ENCODE measurements around the gene SLC22A13. TPM values are rescaled to one million over a fixed set of nuclear protein-coding genes. Genes with fewer than 3 reads are reported as not detected.
"Not testable (repeated sequence)": the region's sequence is repeated elsewhere in the genome, so short reads cannot be mapped to it uniquely, and the experiment has no call there.

The SLC22A13 gene
- total RNA-seq, 4 donors from 2014 or later: under 0.01 to 0.70 TPM; not detected in 2

DNA sequence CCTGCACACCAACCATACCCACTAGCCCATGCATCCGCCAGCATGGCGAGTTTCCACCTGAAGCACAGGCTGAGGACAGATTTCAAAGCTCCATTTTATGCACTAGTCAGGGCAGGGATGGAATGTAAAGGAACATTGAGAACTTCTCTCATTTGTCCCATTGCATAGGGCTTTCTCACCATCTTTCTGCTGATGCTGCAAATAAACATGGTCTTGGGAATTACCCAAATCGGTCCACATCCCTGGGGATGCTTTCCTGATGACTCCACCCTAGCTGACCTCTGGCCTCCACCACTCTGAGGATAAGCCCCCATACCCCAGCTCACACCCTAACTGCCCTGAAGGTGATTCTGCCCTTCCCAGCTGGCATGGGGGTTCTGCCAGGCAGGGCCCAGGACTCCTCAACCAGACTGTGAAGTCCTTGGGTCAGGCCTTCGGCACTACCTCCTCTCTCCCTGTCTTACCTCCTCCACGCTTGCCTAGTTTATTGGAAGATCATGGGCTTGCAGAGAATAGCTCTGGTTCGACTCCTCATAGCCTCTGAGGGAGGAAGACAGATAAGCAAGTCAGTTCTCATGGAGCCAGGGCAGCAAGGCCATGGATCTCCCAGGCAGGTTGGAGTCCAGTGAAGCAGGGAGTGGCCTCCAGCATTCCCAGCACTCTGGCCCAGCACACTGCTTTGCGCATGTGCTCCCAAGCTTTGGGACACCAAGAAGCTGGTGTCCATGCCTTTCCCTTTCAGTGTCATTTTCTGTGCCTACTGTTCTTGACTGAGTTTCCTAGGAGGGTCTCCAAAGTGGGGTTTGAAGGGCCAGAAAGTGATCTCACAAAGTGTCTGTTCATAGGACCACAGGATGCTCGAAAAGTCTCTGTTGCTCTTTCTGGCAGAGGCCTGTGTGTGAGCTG is 53.4 kb downstream of the SLC22A13 start:
- no peaks in the 10 kb centered on the region for H3K9me3 ChIP-seq
- H3K4me3 ChIP-seq: no peak overlapping the region
- intact Hi-C loops (cut with DNase I; ENCODE audit: low total_unique reads): no loop called here
- no peaks in the 10 kb centered on the region for H3K27me3 ChIP-seq
- no peak for DNase-seq
- no peak overlapping the region for H3K27ac ChIP-seq
- no peaks in the 10 kb centered on the region for H3K4me1 ChIP-seq
- H3K36me3 ChIP-seq: no peaks in the 10 kb centered on the region
- no peak for TF ChIP-seq POLR2A (IDR thresholded peaks at IDR 0.05)
- TF ChIP-seq, protein P1, sequence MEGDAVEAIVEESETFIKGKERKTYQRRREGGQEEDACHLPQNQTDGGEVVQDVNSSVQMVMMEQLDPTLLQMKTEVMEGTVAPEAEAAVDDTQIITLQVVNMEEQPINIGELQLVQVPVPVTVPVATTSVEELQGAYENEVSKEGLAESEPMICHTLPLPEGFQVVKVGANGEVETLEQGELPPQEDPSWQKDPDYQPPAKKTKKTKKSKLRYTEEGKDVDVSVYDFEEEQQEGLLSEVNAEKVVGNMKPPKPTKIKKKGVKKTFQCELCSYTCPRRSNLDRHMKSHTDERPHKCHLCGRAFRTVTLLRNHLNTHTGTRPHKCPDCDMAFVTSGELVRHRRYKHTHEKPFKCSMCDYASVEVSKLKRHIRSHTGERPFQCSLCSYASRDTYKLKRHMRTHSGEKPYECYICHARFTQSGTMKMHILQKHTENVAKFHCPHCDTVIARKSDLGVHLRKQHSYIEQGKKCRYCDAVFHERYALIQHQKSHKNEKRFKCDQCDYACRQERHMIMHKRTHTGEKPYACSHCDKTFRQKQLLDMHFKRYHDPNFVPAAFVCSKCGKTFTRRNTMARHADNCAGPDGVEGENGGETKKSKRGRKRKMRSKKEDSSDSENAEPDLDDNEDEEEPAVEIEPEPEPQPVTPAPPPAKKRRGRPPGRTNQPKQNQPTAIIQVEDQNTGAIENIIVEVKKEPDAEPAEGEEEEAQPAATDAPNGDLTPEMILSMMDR (IDR thresholded peaks at IDR 0.05): no peak

DNA sequence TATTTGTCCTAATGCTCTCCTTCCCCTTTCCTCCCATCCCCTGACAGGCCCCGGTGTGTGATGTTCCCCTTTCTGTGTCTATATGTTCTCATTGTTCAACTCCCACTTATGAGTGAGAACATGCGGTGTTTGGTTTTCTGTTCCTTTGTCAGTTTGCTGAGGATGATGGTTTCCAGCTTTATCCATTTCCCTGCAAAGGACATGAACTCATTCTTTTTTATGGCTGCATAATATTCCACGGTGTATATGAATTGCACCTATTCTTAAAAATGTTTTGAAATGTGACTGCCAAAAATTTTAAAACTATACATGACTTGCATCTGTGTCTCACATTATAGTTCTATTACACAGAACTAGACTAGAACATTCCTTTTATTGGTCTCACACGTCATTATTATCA is 55.0 kb downstream of the SLC22A13 start:
- H3K4me1 ChIP-seq; H3K27me3 ChIP-seq; H3K9me3 ChIP-seq; DNase-seq; H3K36me3 ChIP-seq; H3K4me3 ChIP-seq; H3K27ac ChIP-seq; intact Hi-C loops (cut with DNase I; ENCODE audit: low total_unique reads): not testable (repeated sequence)

DNA sequence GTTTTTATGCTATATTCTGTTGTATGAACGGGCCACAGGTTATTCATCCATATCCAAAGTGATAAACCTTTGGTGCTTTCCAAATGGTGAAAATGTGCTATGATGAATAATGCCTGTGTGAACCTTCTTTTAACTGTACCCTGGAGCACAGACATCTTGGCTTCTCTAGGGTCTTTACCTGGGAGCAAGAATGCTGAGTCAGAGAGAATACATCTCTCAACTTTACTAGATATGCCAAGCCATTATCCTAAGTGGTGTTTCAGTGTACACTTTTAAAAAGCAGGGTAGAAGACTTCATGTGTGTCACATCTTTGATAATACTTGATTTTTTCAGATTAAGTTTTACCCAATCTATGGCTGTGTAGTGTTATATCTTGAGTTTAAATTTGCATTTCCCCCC is 57.4 kb downstream of the SLC22A13 start:
- H3K27me3 ChIP-seq: no peaks in the 10 kb centered on the region
- no peak for DNase-seq
- no peaks in the 10 kb centered on the region for H3K36me3 ChIP-seq
- intact Hi-C loops (cut with DNase I; ENCODE audit: low total_unique reads): no loop called here
- TF ChIP-seq, protein P1 (IDR thresholded peaks at IDR 0.05): no peak
- no peak for TF ChIP-seq POLR2A (IDR thresholded peaks at IDR 0.05)
- no peak overlapping the region for H3K27ac ChIP-seq
- H3K9me3 ChIP-seq: no peaks in the 10 kb centered on the region
- no peaks in the 10 kb centered on the region for H3K4me1 ChIP-seq
- H3K4me3 ChIP-seq: no peak overlapping the region

DNA sequence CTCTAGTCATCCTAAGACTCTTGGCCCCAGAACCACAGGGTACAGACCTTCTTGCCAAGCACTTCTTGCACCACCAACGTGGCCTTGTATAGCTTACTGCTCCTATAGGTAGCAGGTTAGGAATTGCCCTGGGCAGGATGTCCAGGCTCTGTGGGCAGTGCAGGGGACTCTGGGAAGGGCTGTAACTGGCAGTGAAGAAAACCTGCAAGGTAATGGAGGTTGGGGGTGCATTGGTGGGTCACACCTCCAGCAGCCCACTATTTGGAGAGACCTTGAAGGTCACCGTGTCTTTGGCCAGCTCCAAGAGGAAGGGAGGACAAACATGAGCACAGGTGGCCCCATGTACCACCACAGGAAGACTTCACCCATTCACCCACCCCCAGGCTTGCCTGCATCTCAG is 59.6 kb downstream of the SLC22A13 start:
- H3K27ac ChIP-seq: no peak overlapping the region
- no peaks in the 10 kb centered on the region for H3K36me3 ChIP-seq
- DNase-seq: no peak
- H3K4me3 ChIP-seq: no peak overlapping the region
- intact Hi-C loops (cut with DNase I; ENCODE audit: low total_unique reads): no loop called here
- H3K27me3 ChIP-seq: no peaks in the 10 kb centered on the region
- no peaks in the 10 kb centered on the region for H3K9me3 ChIP-seq
- TF ChIP-seq, protein P1 (IDR thresholded peaks at IDR 0.05): no peak
- TF ChIP-seq POLR2A (IDR thresholded peaks at IDR 0.05): no peak
- H3K4me1 ChIP-seq: no peaks in the 10 kb centered on the region

DNA sequence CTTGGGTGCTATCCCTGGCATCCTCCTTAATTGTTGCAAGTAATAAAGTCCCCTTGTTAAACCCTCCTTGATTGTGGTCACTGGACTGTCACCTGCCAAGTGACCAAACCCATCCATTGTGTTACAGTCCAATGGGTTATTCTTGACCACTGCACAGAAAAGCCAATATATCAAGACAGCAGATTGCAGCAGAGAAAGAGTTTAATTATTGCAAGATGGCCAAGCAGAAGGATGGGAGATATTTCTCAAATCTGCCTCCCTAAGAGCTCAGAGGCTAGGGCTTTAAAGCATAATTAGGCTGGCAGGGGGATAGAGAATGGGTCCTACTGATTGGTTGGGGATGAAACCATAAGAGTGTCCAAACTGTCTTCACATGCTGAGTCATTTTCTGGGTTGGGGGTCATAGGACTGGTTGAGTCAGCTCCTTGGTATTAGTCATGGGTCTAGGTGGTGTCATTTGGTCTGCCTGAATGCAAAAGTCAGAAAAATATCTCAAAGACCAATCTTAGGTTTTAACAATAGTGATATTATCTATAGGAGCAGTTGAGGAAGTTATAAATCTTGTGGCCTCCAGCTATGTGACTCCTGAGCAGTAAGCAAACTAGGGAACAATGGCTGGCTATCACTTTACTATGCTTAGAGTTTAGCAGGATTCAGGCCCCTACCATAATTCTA is 61.9 kb downstream of the SLC22A13 start:
- TF ChIP-seq POLR2A (IDR thresholded peaks at IDR 0.05): no peak
- TF ChIP-seq, protein P1 (IDR thresholded peaks at IDR 0.05): no peak
- intact Hi-C loops (cut with DNase I; ENCODE audit: low total_unique reads): no loop called here

More for the DNA sequence above, 61.9 kb downstream of the SLC22A13 start:
- Histone ChIP-seq H3K36me3 (no peaks in the 10 kb centered on the region), H3K9me3 (no peaks in the 10 kb centered on the region), H3K4me1 (no peaks in the 10 kb centered on the region), H3K4me3 (no peak overlapping the region), H3K27ac (no peak overlapping the region), H3K27me3 (no peaks in the 10 kb centered on the region)
- no peak for DNase-seq

Small RNA genes lying within 50 kb of the gene (small RNA-seq; reads per million reads assigned to genes)
- not detected for gene RNU6-235P

Other genes starting within 250 kb of the SLC22A13 start
- 10 to 100 TPM in 3 of 4 donors, 1 to 10 TPM in 1; 9.7 to 41.5 (median 27.2) TPM for gene PLCD1, start 236.2 kb upstream of the SLC22A13 start, total RNA-seq
- gene DLEC1, start 226.6 kb upstream of the SLC22A13 start, total RNA-seq: 1 to 10 TPM in 3 of 4 donors, not detected in 1; 1.5 to 2.8 (median 1.9) TPM
- gene ACAA1, start 128.7 kb upstream of the SLC22A13 start, total RNA-seq: 10 to 100 TPM; 22.3 to 54.1 (median 37.6) TPM
- 10 to 100 TPM in 3 of 4 donors, 1 to 10 TPM in 1; 2.0 to 30.9 (median 22.3) TPM for gene MYD88, start 127.2 kb upstream of the SLC22A13 start, total RNA-seq
- gene OXSR1, start 100.3 kb upstream of the SLC22A13 start, total RNA-seq: 10 to 100 TPM; 12.9 to 45.6 (median 39.5) TPM
- gene SLC22A14, start 16.5 kb downstream of the SLC22A13 start, total RNA-seq: under 1 TPM in 1 of 4 donors, not detected in 3; 0.28 TPM
- gene XYLB, start 81.0 kb downstream of the SLC22A13 start, total RNA-seq: 10 to 100 TPM in 1 of 4 donors, 1 to 10 TPM in 2, under 1 TPM in 1; 0.26 to 12.7 (median 6.5) TPM
- 10 to 100 TPM in 2 of 4 donors, 1 to 10 TPM in 2; 3.1 to 13.8 (median 9.4) TPM for gene ACVR2B, start 188.1 kb downstream of the SLC22A13 start, total RNA-seq
- 10 to 100 TPM in 2 of 4 donors, 1 to 10 TPM in 2; 6.2 to 22.8 (median 13.8) TPM for gene EXOG, start 230.5 kb downstream of the SLC22A13 start, total RNA-seq